MCF 10A (cell line): ENCODE measurements around the gene EHMT2. TPM values are rescaled to one million over a fixed set of nuclear protein-coding genes. Genes with fewer than 3 reads are reported as not detected.
A peak's percentile ranks its signal among the peaks of the same experiment; 100 is the strongest.

ENCODE experiments used
- BruUV-seq: library from RNA; stranded (reverse); fragments of 400-500 nt; replicated peaks from 2 replicates; lab custom pipeline; 2021; lab: Mats Ljungman, UMichigan
- CTCF ChIA-PET: fragments of 300-600 bp; sonication (Branson Sonifier 250); formaldehyde crosslinking; extraction: SDS; loops from one replicate; lab custom pipeline; 2021; ENCODE audit warnings: antibody characterized with exemption, inconsistent platforms; lab: Yijun Ruan, JAX
- POLR2A ChIA-PET: fragments of 300-600, 350-650 bp; sonication (Branson Sonifier 250); formaldehyde crosslinking; extraction: SDS; loops from one replicate; lab custom pipeline; 2020; ENCODE audit warnings: antibody characterized with exemption, inconsistent platforms; lab: Yijun Ruan, JAX
- DNase-seq: peaks from one replicate; pipeline ENCODE4 v3.0.0-alpha.2; 2018; ENCODE audit not compliant: unreplicated experiment
- H3K27ac Mint-ChIP-seq: one replicate; pipeline ENCODE4 v1.8.0; 2022; ENCODE audit warnings: mild to moderate bottlenecking, low read depth, mixed read lengths; ENCODE audit not compliant: unreplicated experiment
- H3K27me3 Mint-ChIP-seq: one replicate; pipeline ENCODE4 v1.8.0; 2022; ENCODE audit warnings: mixed read lengths; ENCODE audit not compliant: insufficient read depth, unreplicated experiment
- H3K36me3 Mint-ChIP-seq: one replicate; pipeline ENCODE4 v1.8.0; 2022; ENCODE audit warnings: mild to moderate bottlenecking, moderate library complexity, mixed read lengths; ENCODE audit not compliant: insufficient read depth, unreplicated experiment
- H3K4me1 Mint-ChIP-seq: one replicate; pipeline ENCODE4 v1.8.0; 2022; ENCODE audit warnings: mixed read lengths; ENCODE audit not compliant: insufficient read depth, unreplicated experiment
- H3K4me3 Mint-ChIP-seq: one replicate; pipeline ENCODE4 v1.8.0; 2022; ENCODE audit warnings: mild to moderate bottlenecking, moderate library complexity, mixed read lengths; ENCODE audit not compliant: unreplicated experiment
- H3K9me3 Mint-ChIP-seq: one replicate; pipeline ENCODE4 v1.8.0; 2022; ENCODE audit warnings: mixed read lengths; ENCODE audit not compliant: unreplicated experiment
- CTCF ChIP-seq: fragments of 200-600 bp; IDR thresholded peaks from one replicate; pipeline ENCODE4 v1.8.0; 2022; ENCODE audit warnings: antibody characterized with exemption, mild to moderate bottlenecking; ENCODE audit not compliant: unreplicated experiment
- intact Hi-C: fragments of 100-400 bp; cut with micrococcal nuclease; formaldehyde crosslinking; loops from 2 replicates; pipeline ENCODE4 v1.14.1; 2022
- total RNA-seq: library from RNA; stranded (reverse); gene quantifications from 2 replicates; pipeline ENCODE4 v1.2.3, GENCODE V29; 2022

EHMT2 gene
- total RNA-seq, 1 experiment from 2014 or later = 20.2 TPM

DNA sequence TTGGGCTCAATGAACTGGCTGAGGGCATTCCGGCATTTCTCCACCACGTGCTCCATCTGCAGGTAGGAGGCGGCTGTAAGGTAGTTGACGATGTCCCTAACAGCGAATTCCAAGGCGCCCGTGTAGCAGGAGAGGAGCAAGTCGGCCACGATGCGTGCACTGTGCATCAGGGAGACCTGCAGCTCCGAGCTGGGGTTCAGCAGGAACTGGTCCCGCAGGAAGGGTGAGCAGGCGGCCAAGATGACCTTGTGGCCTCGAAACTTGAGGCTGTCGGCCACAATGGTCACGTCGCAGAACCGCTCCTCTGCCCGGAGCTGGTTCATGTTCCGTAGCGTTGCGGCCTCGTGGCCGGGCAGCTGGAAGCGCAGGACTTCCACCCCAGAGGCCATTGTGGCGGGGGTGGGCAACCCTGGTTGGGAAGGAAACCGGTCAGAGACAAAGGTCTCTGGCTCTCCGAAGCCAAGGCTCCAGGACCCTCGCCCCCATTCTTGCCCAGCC is 3.5 kb upstream of the EHMT2 start:
- H3K4me3 Mint-ChIP-seq = peak overlapping the region; percentile 67
- DNase-seq = no peak
- TF ChIP-seq CTCF = no peak
- H3K27ac Mint-ChIP-seq = no peak overlapping the region
- H3K4me1 Mint-ChIP-seq = peaks cover 26% of the 10 kb centered on the region
- H3K36me3 Mint-ChIP-seq = peaks cover 18% of the 10 kb centered on the region
- BruUV-seq = no TSS peak
- no peaks in the 10 kb centered on the region for H3K9me3 Mint-ChIP-seq
- intact Hi-C loops = no loop called here
- no peaks in the 10 kb centered on the region for H3K27me3 Mint-ChIP-seq
- ChIA-PET CTCF (interaction anchor here (0.6 kb wide), 1 partner anchor 95 kb away, joined by 3 read pairs; no protein-coding TSS in a partner anchor), POLR2A (interaction anchor here (0.6 to 2.2 kb wide), 6 partner anchors 16 to 198 kb away, joined by 3 to 7 read pairs (median 4); partner anchors contain the start of genes ABHD16A and LSM2)

DNA sequence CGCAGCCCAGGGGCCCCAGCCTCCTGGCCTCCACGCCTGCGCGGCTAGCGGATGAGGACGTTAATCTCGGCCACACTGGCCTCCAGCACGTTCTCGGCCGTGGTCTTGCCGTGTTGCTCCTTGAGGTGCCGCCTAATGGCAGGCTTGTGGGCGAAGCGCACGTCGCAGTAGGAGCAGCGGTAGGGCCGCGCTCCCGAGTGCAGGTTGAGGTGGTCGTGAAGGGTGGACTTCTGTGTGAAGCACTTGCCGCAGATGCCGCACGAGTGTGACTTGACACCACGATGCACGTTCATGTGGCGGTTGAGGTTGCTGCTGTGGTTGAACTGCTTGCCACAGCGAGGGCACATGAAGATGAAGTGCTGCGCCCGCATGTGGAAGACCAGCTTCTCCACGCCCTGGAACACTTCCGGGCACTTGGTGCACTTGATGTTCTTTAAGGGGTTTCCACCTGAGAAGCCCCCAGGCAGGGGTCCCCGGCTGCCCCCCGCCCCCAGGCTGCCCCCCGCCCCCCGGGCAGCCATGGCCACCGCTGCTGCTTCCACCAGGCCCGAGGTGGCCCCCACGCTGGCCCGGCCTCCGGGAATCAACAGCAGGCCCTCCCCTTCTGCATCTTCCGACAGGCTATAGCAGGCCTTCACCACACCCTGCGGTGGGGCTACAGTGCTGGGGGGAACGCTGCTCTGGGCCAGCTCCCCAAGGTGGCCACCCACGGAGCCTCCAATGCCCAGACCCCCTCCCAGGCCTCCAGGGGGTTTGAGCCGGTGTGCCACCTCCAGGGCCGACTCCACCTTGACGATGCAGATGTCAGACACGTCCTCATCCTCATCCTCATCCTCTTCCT is 2.6 kb upstream of the EHMT2 start:
- DNase-seq = no peak
- Mint-ChIP-seq H3K27ac (no peak overlapping the region), H3K4me1 (peaks cover 31% of the 10 kb centered on the region), H3K27me3 (no peaks in the 10 kb centered on the region), H3K36me3 (peaks cover 26% of the 10 kb centered on the region), H3K4me3 (peak overlapping the region; percentile 93), H3K9me3 (no peaks in the 10 kb centered on the region)
- no peak for TF ChIP-seq CTCF
- intact Hi-C loops = no loop called here
- ChIA-PET POLR2A (interaction anchor here (0.6 to 3.1 kb wide), 5 partner anchors 15 to 93 kb away, joined by 3 to 41 read pairs (median 3); partner anchors contain the start of genes LSM2, NELFE and SKIC2), CTCF (interaction anchor here (0.6 to 0.8 kb wide), 2 partner anchors 93 to 362 kb away, joined by 3 read pairs; partner anchors contain the start of gene LSM2)
- no TSS peak for BruUV-seq

DNA sequence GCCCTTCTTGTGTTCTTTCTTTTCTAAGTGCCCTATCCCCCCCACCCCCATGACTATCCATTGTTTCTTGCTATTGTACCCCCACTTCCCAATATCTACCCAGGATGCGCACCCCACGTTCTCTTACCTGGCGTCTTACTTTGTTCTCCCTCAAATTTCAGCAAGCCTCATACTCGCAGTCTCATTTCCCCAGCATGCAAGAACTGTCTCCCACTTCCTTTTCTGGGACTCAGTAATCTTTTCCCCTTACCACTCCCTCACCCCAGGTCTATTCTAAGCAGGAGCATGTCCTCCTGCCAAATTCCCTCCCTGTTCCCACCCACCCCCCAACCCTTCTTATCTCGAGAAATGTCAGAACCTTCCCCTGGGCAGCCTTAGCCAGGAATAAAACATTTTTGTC is 1.7 kb upstream of the EHMT2 start:
- BruUV-seq = no TSS peak
- POLR2A ChIA-PET = interaction anchor here (0.9 to 3.1 kb wide), 6 partner anchors 46 to 1372 kb away, joined by 3 to 41 read pairs (median 18); partner anchors contain the start of genes BAG6, CFB, LSM2 and NELFE
- no peak for TF ChIP-seq CTCF
- no peak for DNase-seq
- Mint-ChIP-seq H3K27ac (no peak overlapping the region), H3K36me3 (peaks cover 35% of the 10 kb centered on the region), H3K27me3 (no peaks in the 10 kb centered on the region), H3K4me1 (peaks cover 31% of the 10 kb centered on the region), H3K9me3 (no peaks in the 10 kb centered on the region), H3K4me3 (peak overlapping the region; percentile 93)
- intact Hi-C loops = no loop called here
- CTCF ChIA-PET = interaction anchor here (0.8 to 1.9 kb wide), 2 partner anchors 53 to 361 kb away, joined by 3 to 28 read pairs; no protein-coding TSS in a partner anchor
